ENCODE measurements around the gene GLRA2. TPM values are rescaled to one million over a fixed set of nuclear protein-coding genes. Genes with fewer than 3 reads are reported as not detected.

The GLRA2 gene
- total RNA-seq, 1 donor from 2014 or later: 1.6 TPM

GRCh38 chrX:14564058-14564457 lies 34.7 kb downstream of the GLRA2 start:
- no peak overlapping the region for H3K27ac Mint-ChIP-seq
- no peaks in the 10 kb centered on the region for H3K27me3 Mint-ChIP-seq
- TF ChIP-seq CTCF (conservative IDR thresholded peaks at IDR 0.05): no peak
- H3K36me3 Mint-ChIP-seq: no peaks in the 10 kb centered on the region
- no peak overlapping the region for H3K4me3 Mint-ChIP-seq
- H3K4me1 Mint-ChIP-seq (ENCODE audit: unreplicated experiment): no peaks in the 10 kb centered on the region
- DNase-seq (ENCODE audit: extremely low spot score, unreplicated experiment): no peak
- H3K9me3 Mint-ChIP-seq: peaks cover 4% of the 10 kb centered on the region

GRCh38 chrX:14573161-14573560 lies 43.8 kb downstream of the GLRA2 start:
- no peak for TF ChIP-seq CTCF (conservative IDR thresholded peaks at IDR 0.05)
- H3K27ac Mint-ChIP-seq: no peak overlapping the region
- H3K36me3 Mint-ChIP-seq: no peaks in the 10 kb centered on the region
- no peaks in the 10 kb centered on the region for H3K9me3 Mint-ChIP-seq
- no peaks in the 10 kb centered on the region for H3K4me1 Mint-ChIP-seq (ENCODE audit: unreplicated experiment)
- DNase-seq (ENCODE audit: extremely low spot score, unreplicated experiment): no peak
- no peaks in the 10 kb centered on the region for H3K27me3 Mint-ChIP-seq
- H3K4me3 Mint-ChIP-seq: no peak overlapping the region

- no peak for TF ChIP-seq CTCF (conservative IDR thresholded peaks at IDR 0.05)
- no peaks in the 10 kb centered on the region for H3K9me3 Mint-ChIP-seq
- no peak overlapping the region for H3K4me3 Mint-ChIP-seq
- no peak for DNase-seq (ENCODE audit: extremely low spot score, unreplicated experiment)
- no peak overlapping the region for H3K27ac Mint-ChIP-seq
- H3K27me3 Mint-ChIP-seq: no peaks in the 10 kb centered on the region
- H3K36me3 Mint-ChIP-seq: no peaks in the 10 kb centered on the region
- no peaks in the 10 kb centered on the region for H3K4me1 Mint-ChIP-seq (ENCODE audit: unreplicated experiment)
Observed at GRCh38 chrX:14581081-14581480, 51.7 kb downstream of the GLRA2 start.

GRCh38 chrX:14584548-14584947 lies 55.2 kb downstream of the GLRA2 start:
- no peak for TF ChIP-seq CTCF (conservative IDR thresholded peaks at IDR 0.05)
- no peak overlapping the region for H3K27ac Mint-ChIP-seq
- H3K9me3 Mint-ChIP-seq: peaks cover 4% of the 10 kb centered on the region
- DNase-seq (ENCODE audit: extremely low spot score, unreplicated experiment): no peak
- H3K36me3 Mint-ChIP-seq: no peaks in the 10 kb centered on the region
- H3K4me1 Mint-ChIP-seq (ENCODE audit: unreplicated experiment): no peaks in the 10 kb centered on the region
- H3K27me3 Mint-ChIP-seq: no peaks in the 10 kb centered on the region
- H3K4me3 Mint-ChIP-seq: no peak overlapping the region

GRCh38 chrX:14590216-14590615 lies 60.9 kb downstream of the GLRA2 start:
- Mint-ChIP-seq H3K4me3 (no peak overlapping the region), H3K27ac (no peak overlapping the region), H3K36me3 (no peaks in the 10 kb centered on the region), H3K9me3 (peaks cover 4% of the 10 kb centered on the region), H3K4me1 (ENCODE audit: unreplicated experiment) (no peaks in the 10 kb centered on the region), H3K27me3 (no peaks in the 10 kb centered on the region)
- DNase-seq (ENCODE audit: extremely low spot score, unreplicated experiment): no peak
- TF ChIP-seq CTCF (conservative IDR thresholded peaks at IDR 0.05): no peak

All from type B pancreatic cell (in vitro differentiated cells).